ENCODE data around the gene SDC4. TPM values are rescaled to one million over a fixed set of nuclear protein-coding genes. Genes with fewer than 3 reads are reported as not detected.

SDC4 gene
- polyA plus RNA-seq, 4 donors = 36.5 to 173 (median 163) TPM

GRCh38 chr20:45301824-45302271, 46.4 kb downstream of the SDC4 start:
- no peak for DNase-seq (ENCODE audit: low read depth in 4 of 4, low spot score in 3 of 4)

- no peak for DNase-seq (ENCODE audit: low read depth in 4 of 4, low spot score in 3 of 4)
Measured at GRCh38 chr20:45300961-45301360, 47.3 kb downstream of the SDC4 start.

- DNase-seq (ENCODE audit: low read depth in 4 of 4, low spot score in 3 of 4) = no peak
Measured at GRCh38 chr20:45299786-45300185, 48.4 kb downstream of the SDC4 start.

GRCh38 chr20:45297786-45298497, 50.3 kb downstream of the SDC4 start:
- DNase-seq (ENCODE audit: low read depth in 4 of 4, low spot score in 3 of 4) = no peak

- no peak for DNase-seq (ENCODE audit: low read depth in 4 of 4, low spot score in 3 of 4)
Measured at GRCh38 chr20:45294659-45295058, 53.6 kb downstream of the SDC4 start.

- no peak for DNase-seq (ENCODE audit: low read depth in 4 of 4, low spot score in 3 of 4)
Measured at GRCh38 chr20:45294003-45294368, 54.2 kb downstream of the SDC4 start.

- peak in 2 of 4 donors; percentile 23 to 44 for DNase-seq (ENCODE audit: low read depth in 4 of 4, low spot score in 3 of 4)
Measured at GRCh38 chr20:45293041-45294002, 54.9 kb downstream of the SDC4 start.

GRCh38 chr20:45292343-45292742, 55.9 kb downstream of the SDC4 start:
- no peak for DNase-seq (ENCODE audit: low read depth in 4 of 4, low spot score in 3 of 4)

- no peak for DNase-seq (ENCODE audit: low read depth in 4 of 4, low spot score in 3 of 4)
Measured at GRCh38 chr20:45291526-45291925, 56.7 kb downstream of the SDC4 start.

- DNase-seq (ENCODE audit: low read depth in 4 of 4, low spot score in 3 of 4) = peak in 3 of 4 donors; percentile 46 to 56 (median 55)
Measured at GRCh38 chr20:45290677-45291355, 57.4 kb downstream of the SDC4 start.

GRCh38 chr20:45289942-45290676, 58.1 kb downstream of the SDC4 start:
- no peak for DNase-seq (ENCODE audit: low read depth in 4 of 4, low spot score in 3 of 4)

GRCh38 chr20:45288860-45289259, 59.4 kb downstream of the SDC4 start:
- no peak for DNase-seq (ENCODE audit: low read depth in 4 of 4, low spot score in 3 of 4)

- no peak for DNase-seq (ENCODE audit: low read depth in 4 of 4, low spot score in 3 of 4)
Measured at GRCh38 chr20:45288376-45288775, 59.8 kb downstream of the SDC4 start.

GRCh38 chr20:45283551-45284057, 64.6 kb downstream of the SDC4 start:
- DNase-seq (ENCODE audit: low read depth in 4 of 4, low spot score in 3 of 4) = no peak

GRCh38 chr20:45282700-45283550, 65.3 kb downstream of the SDC4 start:
- no peak for DNase-seq (ENCODE audit: low read depth in 4 of 4, low spot score in 3 of 4)

- no peak for DNase-seq (ENCODE audit: low read depth in 4 of 4, low spot score in 3 of 4)
Measured at GRCh38 chr20:45279992-45280391, 68.2 kb downstream of the SDC4 start.

- DNase-seq (ENCODE audit: low read depth in 4 of 4, low spot score in 3 of 4) = no peak
Measured at GRCh38 chr20:45275338-45275737, 72.9 kb downstream of the SDC4 start.
